GM12875 (cell line): ENCODE data around the gene TRIM38.

ENCODE experiments used
- H3K4me3 ChIP-seq: one replicate; pipeline ENCODE4 v1.5.1; 2011; ENCODE audit warnings: low read depth, low read length, control low read depth
- CTCF ChIP-seq: IDR thresholded peaks from 2 replicates; pipeline ENCODE4 v1.5.1; 2011; ENCODE audit warnings: low read depth, mild to moderate bottlenecking, control low read depth, inconsistent platforms, low read length, moderate library complexity, borderline replicate concordance; ENCODE audit not compliant: insufficient read depth

TRIM38 gene

DNA sequence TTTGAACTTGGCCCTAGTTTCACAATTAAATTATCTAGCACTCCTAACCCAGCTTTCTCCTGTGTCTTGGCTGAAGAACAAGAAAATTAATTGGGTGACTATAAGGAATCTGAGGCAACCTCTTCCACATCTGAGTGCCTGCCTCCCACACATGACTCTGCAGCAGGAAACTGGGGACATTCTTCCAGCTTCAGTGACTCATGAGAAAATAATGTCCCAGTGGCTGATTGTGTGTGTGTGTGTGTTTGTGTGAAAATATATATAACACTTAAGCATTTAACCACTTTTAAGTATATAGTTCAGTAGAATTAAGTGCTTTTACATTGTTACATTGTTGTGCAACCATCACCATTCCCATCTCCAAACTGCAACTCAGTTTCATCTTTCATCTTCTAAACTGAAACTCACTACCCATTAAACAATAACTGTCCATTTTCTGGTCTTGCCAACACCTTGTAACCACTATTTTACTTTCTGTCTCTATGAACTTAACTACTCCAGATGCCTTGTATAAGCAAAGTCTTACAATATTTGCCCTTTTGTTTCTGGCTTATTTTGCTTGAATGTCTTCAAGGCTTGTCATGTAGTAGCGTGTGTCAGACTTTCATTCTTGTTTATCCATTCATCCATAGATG, 8.7 kb downstream of the TRIM38 start:
- no peak overlapping the region for H3K4me3 ChIP-seq
- no peak for TF ChIP-seq CTCF

DNA sequence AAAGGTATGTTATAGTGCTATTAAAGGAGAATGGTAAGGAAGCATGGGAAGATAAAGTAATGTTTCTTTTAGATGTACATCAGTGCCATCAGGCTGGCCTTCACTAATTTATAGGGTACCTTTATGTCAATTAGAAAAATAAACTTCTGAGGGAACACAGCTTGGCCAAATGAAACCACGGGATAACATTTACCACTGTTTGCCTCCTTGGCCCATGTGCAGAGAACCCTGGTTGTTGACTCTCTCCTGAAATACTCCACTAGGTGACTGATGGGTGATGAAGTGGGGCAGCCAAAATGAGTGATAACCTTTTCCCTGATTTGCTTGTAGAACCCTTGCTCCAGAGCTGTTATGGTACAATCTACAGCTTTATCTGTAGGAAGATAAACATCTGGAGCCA, 9.5 kb downstream of the TRIM38 start:
- TF ChIP-seq CTCF = no peak

DNA sequence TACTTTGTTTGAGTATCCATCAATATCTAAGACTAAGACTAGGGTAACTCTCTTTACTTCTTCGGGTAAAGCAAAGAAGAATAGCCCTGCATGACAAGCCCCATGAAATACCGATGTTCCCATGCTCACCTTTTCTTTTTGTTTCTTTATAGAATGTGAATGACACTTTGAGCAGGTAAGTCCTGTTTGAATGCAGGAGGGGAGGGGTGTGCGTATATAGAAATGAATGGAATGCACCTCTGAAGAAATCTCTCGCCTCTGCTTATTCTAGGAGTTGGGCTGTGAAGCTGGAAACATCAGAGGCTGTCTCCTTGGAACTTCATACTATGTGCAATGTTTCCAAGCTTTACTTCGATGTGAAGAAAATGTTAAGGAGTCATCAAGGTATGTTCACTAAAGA, 10.3 kb downstream of the TRIM38 start:
- no peak overlapping the region for H3K4me3 ChIP-seq
- no peak for TF ChIP-seq CTCF

More for the DNA sequence above, 9.5 kb downstream of the TRIM38 start:
- no peak overlapping the region for H3K4me3 ChIP-seq

DNA sequence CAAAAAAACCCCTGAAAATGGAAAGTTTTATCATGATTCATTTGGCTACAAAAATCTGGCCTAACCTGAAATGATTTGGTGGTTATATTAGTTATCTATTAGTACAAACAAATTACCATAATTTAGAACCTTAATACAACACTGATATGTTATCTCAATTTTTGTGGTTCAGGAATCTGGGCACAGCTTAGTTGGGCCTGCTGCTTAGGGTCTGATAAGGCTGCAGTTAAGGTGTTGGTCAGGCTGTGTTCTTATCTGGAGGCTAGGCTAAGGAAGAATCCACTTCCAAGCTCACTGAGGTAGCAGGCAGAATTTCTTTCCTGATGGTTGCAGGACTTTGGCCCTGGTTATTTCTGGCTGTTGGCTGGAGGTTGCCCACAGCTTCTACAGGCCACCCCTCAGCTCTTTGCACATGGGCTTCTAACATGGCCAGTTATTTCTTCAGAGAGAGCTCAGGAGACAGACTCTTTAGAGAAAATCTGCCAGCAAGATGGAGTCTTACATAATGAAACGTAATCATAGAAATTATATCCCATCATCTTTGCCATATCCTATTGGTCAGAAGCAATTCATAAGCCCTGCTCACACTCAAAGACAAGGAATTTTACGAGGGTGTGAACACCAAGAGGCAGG, 11.4 kb downstream of the TRIM38 start:
- H3K4me3 ChIP-seq = no peak overlapping the region
- no peak for TF ChIP-seq CTCF

GRCh38 chr6:25975923-25976560, 13.4 kb downstream of the TRIM38 start:
- no peak for TF ChIP-seq CTCF
- no peak overlapping the region for H3K4me3 ChIP-seq

DNA sequence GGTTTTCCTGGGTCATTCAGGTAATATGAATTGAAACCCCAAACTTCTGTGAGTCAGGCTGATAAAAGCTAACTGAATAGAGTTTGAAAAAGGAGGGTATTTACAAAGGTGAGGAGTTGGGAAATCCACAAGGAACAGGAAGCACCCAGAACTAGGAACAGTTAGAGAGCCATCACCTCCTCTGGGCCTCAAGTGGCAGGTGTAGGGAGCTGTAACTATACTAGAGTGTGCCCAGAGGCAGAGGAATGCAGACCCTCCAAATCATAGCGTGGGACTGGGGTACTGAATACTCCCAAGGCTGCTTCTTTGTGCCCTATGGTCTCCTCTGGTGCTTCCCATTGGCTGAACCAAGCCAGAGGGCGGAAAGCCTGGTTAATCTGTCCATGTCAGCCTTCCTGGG, 18.3 kb downstream of the TRIM38 start:
- no peak overlapping the region for H3K4me3 ChIP-seq
- TF ChIP-seq CTCF = no peak
